ENCODE measurements around the gene PSMA1.

- no peak for TF ChIP-seq CTCF (conservative IDR thresholded peaks at IDR 0.05)
- no peak for TF ChIP-seq EZH2 (IDR thresholded peaks at IDR 0.05; ENCODE audit: low read depth)
Measured at GRCh38 chr11:14542324-14542723, 22.1 kb upstream of the PSMA1 start.

Data from PC-9 (cell line).